IMR-90 (cell line): Measurements from ENCODE around the gene USP40. TPM values are rescaled to one million over a fixed set of nuclear protein-coding genes. Genes with fewer than 3 reads are reported as not detected.

ENCODE experiments used
- ATAC-seq: fragments of 200-7000 bp; cut with Tn5 transposase; 2 replicates; pipeline ENCODE4 v1.9.1; 2020; ENCODE audit warnings: low read depth, mild to moderate bottlenecking, moderate library complexity
- BruUV-seq: library from RNA; stranded (reverse); fragments of 400-500 nt; replicated peaks from 2 replicates; lab custom pipeline; 2021; lab: Mats Ljungman, UMichigan
- CTCF ChIA-PET: fragments of 300-600 bp; formaldehyde crosslinking; extraction: SDS; loops from one replicate; lab custom pipeline; 2021; ENCODE audit warnings: antibody characterized with exemption; lab: Yijun Ruan, JAX
- POLR2A ChIA-PET: fragments of 300-600 bp; sonication (Branson Sonifier 250); formaldehyde crosslinking; loops from one replicate; lab custom pipeline; 2022; ENCODE audit warnings: antibody characterized with exemption; ENCODE audit not compliant: unreplicated experiment; lab: Charles Lee
- DNase-seq: peaks from one replicate; pipeline ENCODE4 v3.0.0; 2013
- H2AFZ ChIP-seq: replicated peaks from 2 replicates; pipeline ENCODE3; 2013; ENCODE audit warnings: low read length, mild to moderate bottlenecking; ENCODE audit not compliant: poor library complexity
- H2AK5ac ChIP-seq: 2 replicates; pipeline ENCODE4 v1.6.1; 2013; ENCODE audit warnings: low read depth, low read length, inconsistent platforms
- H2AK9ac ChIP-seq: replicated peaks from 2 replicates; pipeline ENCODE3; 2013; ENCODE audit warnings: mild to moderate bottlenecking, low read depth, low read length, moderate library complexity; ENCODE audit not compliant: poor library complexity
- H2BK120ac ChIP-seq: 2 replicates; pipeline ENCODE4 v1.6.1; 2013; ENCODE audit warnings: low read depth, low read length, inconsistent platforms
- H2BK15ac ChIP-seq: 3 replicates; pipeline ENCODE4 v1.6.1; 2013; ENCODE audit warnings: low read depth, low read length, inconsistent platforms
- H2BK20ac ChIP-seq: 2 replicates; pipeline ENCODE4 v1.6.1; 2013; ENCODE audit warnings: low read depth, mild to moderate bottlenecking, inconsistent platforms, low read length, moderate library complexity
- H2BK5ac ChIP-seq: 2 replicates; pipeline ENCODE4 v1.6.1; 2013; ENCODE audit warnings: mild to moderate bottlenecking, low read depth, low read length, inconsistent platforms; ENCODE audit not compliant: poor library complexity, severe bottlenecking
- H3K14ac ChIP-seq: replicated peaks from 2 replicates; pipeline ENCODE4 v1.6.1; 2013; ENCODE audit warnings: low read depth, low read length, inconsistent platforms
- H3K18ac ChIP-seq: 2 replicates; pipeline ENCODE4 v1.6.1; 2013; ENCODE audit warnings: low read depth, low read length, control low read depth
- H3K23ac ChIP-seq: 2 replicates; pipeline ENCODE4 v1.6.1; 2013; ENCODE audit warnings: low read depth, low read length, inconsistent platforms
- H3K27ac ChIP-seq: 2 replicates; pipeline ENCODE4 v1.5.1; 2013; ENCODE audit warnings: mild to moderate bottlenecking, control low read depth, low read length; ENCODE audit not compliant: insufficient read depth
- H3K27me3 ChIP-seq: 2 replicates; pipeline ENCODE4 v1.6.1; 2013; ENCODE audit warnings: low read length; ENCODE audit not compliant: control insufficient read depth, insufficient read depth
- H3K36me3 ChIP-seq: 2 replicates; pipeline ENCODE4 v1.6.1; 2013; ENCODE audit warnings: low read length, mixed read lengths; ENCODE audit not compliant: control insufficient read depth, insufficient read depth
- H3K4ac ChIP-seq: 2 replicates; pipeline ENCODE4 v1.6.1; 2013; ENCODE audit warnings: low read depth, low read length, inconsistent platforms
- H3K4me1 ChIP-seq: 2 replicates; pipeline ENCODE4 v1.6.1; 2013; ENCODE audit warnings: low read length, mixed read lengths; ENCODE audit not compliant: control insufficient read depth, insufficient read depth
- H3K4me2 ChIP-seq: 2 replicates; pipeline ENCODE4 v1.6.1; 2013; ENCODE audit warnings: low read depth, mild to moderate bottlenecking, control low read depth, low read length, moderate library complexity
- H3K4me3 ChIP-seq: 2 replicates; pipeline ENCODE4 v1.5.1; 2013; ENCODE audit warnings: low read depth, mild to moderate bottlenecking, control low read depth, low read length, moderate library complexity; ENCODE audit not compliant: insufficient read depth
- H3K56ac ChIP-seq: 2 replicates; pipeline ENCODE4 v1.6.1; 2013; ENCODE audit warnings: low read length, inconsistent platforms; ENCODE audit not compliant: insufficient read depth; ENCODE audit errors: extremely low read depth
- H3K79me1 ChIP-seq, 2 experiments: 2 replicates each; pipeline ENCODE4 v1.6.1; 2013; ENCODE audit warnings: low read length in 2 of 2, inconsistent platforms in 1 of 2, low read depth in 1 of 2
- H3K9ac ChIP-seq: 2 replicates; pipeline ENCODE4 v1.6.1; 2013; ENCODE audit warnings: low read depth, low read length, control low read depth
- H3K9me1 ChIP-seq: 2 replicates; pipeline ENCODE4 v1.6.1; 2013; ENCODE audit warnings: low read length, inconsistent platforms; ENCODE audit not compliant: insufficient read depth
- H3K9me3 ChIP-seq: 2 replicates; pipeline ENCODE4 v1.6.1; 2013; ENCODE audit warnings: low read length; ENCODE audit not compliant: control insufficient read depth, insufficient read depth
- H4K20me1 ChIP-seq: 2 replicates; pipeline ENCODE4 v1.6.1; 2013; ENCODE audit warnings: low read length, inconsistent platforms; ENCODE audit not compliant: insufficient read depth
- H4K5ac ChIP-seq: 2 replicates; pipeline ENCODE4 v1.6.1; 2013; ENCODE audit warnings: mild to moderate bottlenecking, low read depth, low read length, control low read depth
- H4K8ac ChIP-seq, 2 experiments: 2 replicates each; pipeline ENCODE4 v1.6.1; 2013; ENCODE audit warnings: low read depth in 2 of 2, low read length in 2 of 2, control low read depth in 1 of 2, inconsistent platforms in 1 of 2
- H4K91ac ChIP-seq: 2 replicates; pipeline ENCODE4 v1.6.1; 2013; ENCODE audit warnings: low read depth, low read length, inconsistent platforms; ENCODE audit not compliant: insufficient read depth
- CEBPB ChIP-seq: IDR thresholded peaks from 2 replicates; pipeline ENCODE4 v1.6.1; 2012; ENCODE audit warnings: low read depth, low read length, improper control_type of control experiment
- CHD1 ChIP-seq: IDR thresholded peaks from 2 replicates; pipeline ENCODE4 v1.6.1; 2012; ENCODE audit warnings: low read depth, low read length, improper control_type of control experiment
- MAZ ChIP-seq: IDR thresholded peaks from 2 replicates; pipeline ENCODE4 v1.6.1; 2012; ENCODE audit warnings: low read depth, mild to moderate bottlenecking, low read length, improper control_type of control experiment, moderate library complexity, borderline replicate concordance
- NFE2L2 ChIP-seq: fragments of 150-350 bp; IDR thresholded peaks from 2 replicates; pipeline ENCODE4 v1.6.1; 2016; ENCODE audit warnings: low read depth, mild to moderate bottlenecking, low read length
- POLR2A ChIP-seq: IDR thresholded peaks from 2 replicates; pipeline ENCODE4 v1.6.1; 2012; ENCODE audit warnings: mild to moderate bottlenecking, low read depth, low read length
- WGBS, 2 experiments: methylation state at CpG; one replicate each; pipeline versions ENCODE4 v1.1.5 to v1.1.7; 2013; ENCODE audit warnings: missing lambda C conversion rate in 2 of 2; ENCODE audit not compliant: insufficient read length in 1 of 2; ENCODE audit errors: extremely low coverage in 2 of 2; 5-methylcytosine and 5-hydroxymethylcytosine counted together
- dilution Hi-C: fragments of 300-500 bp; cut with HindIII; formaldehyde crosslinking; loops from one replicate; pipeline ENCODE4 v1.14.3; 2018; ENCODE audit warnings: low sequenced_read_pairs; ENCODE audit not compliant: unreplicated experiment
- in situ Hi-C: fragments of 300-500 bp; cut with MboI; formaldehyde crosslinking; loops from 3 replicates; pipeline ENCODE4 v1.14.3; 2019; ENCODE audit warnings: low sequenced_read_pairs, inconsistent platforms, mixed read lengths
- intact Hi-C: fragments of 100-400 bp; cut with micrococcal nuclease; formaldehyde crosslinking; loops from 2 replicates; pipeline ENCODE4 v1.10.0; 2022
- polyA plus RNA-seq, 3 experiments: library from polyadenylated mRNA; depleted of rRNA; stranded (reverse); fragments of >200 nt; gene quantifications; 2 replicates each; pipeline ENCODE4 v1.2.3, GENCODE V29; 2012; ENCODE audit warnings: low replicate concordance in 1 of 3
- total RNA-seq: library from RNA; depleted of rRNA; stranded (reverse); fragments of >200 nt; gene quantifications from 2 replicates; pipeline ENCODE4 v1.2.3, GENCODE V29; 2012

Gene USP40
- total and polyA plus RNA-seq, 2 of the 4 experiments (the other 2 are of a cell fraction), result 30.1 to 30.8 TPM

DNA sequence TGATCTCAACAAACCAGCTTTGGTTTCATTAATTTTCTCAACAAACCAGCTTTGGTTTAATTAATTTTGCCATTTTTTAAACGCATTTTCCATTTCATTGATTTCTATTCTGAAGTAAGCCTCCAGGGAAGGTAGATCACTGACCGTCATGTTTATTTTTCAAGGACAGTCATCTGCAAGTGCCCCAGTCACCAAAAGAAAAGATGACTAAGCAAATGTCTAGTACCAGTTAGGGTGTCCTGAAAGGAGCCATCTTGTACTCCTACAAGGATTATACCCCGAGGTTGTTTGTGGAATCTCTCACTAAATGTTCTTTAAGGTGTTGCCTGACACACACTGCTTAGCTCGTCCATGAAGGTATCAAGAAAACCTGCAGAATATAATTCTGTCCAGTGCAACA is 44.7 kb upstream of the USP40 start:
- POLR2A ChIA-PET, result no interaction called here
- Histone ChIP-seq H3K9me1 (no peaks in the 10 kb centered on the region), H3K4me2 (no peak overlapping the region), H3K4ac (no peak overlapping the region), H2AFZ (no peak overlapping the region), H2AK9ac (no peak overlapping the region), H4K20me1 (no peaks in the 10 kb centered on the region), H3K4me3 (no peak overlapping the region), H3K4me1 (no peaks in the 10 kb centered on the region), H4K5ac (no peak overlapping the region), H3K27me3 (no peaks in the 10 kb centered on the region), H3K9me3 (no peaks in the 10 kb centered on the region), H2BK15ac (no peak overlapping the region), H2AK5ac (no peak overlapping the region), H3K23ac (no peak overlapping the region), H3K27ac (no peak overlapping the region), H2BK120ac (no peak overlapping the region), H4K91ac (no peak overlapping the region), H2BK20ac (no peak overlapping the region), H3K14ac (no peak overlapping the region), H3K36me3 (no peaks in the 10 kb centered on the region), H3K56ac (no peak overlapping the region), H3K9ac (no peak overlapping the region), H3K18ac (no peak overlapping the region), H4K8ac (no peak overlapping the region), H2BK5ac (no peak overlapping the region), H3K79me1 (no peaks in the 10 kb centered on the region)
- in situ Hi-C loops, result no loop called here
- no CpG with 5 or more reads among the region's 4 CpGs for WGBS, 2 experiments
- no peak for DNase-seq
- dilution Hi-C loops, result no loop called here
- intact Hi-C loops, result no loop called here
- CTCF ChIA-PET, result no interaction called here
- TF ChIP-seq MAZ, result no peak
- TF ChIP-seq CHD1, result no peak
- no peak for TF ChIP-seq CEBPB
- no peak for TF ChIP-seq POLR2A
- TF ChIP-seq NFE2L2, result no peak
- no peak for ATAC-seq
- BruUV-seq, result no TSS peak
